ENCODE data around the gene OAT.

OAT gene

GRCh38 chr10:124418726-124419501, at the start of gene OAT:
Gene OAT (minus strand): TSS chr10:124418923. CDS start chr10:124412171, 6,752 bp downstream.
- in situ Hi-C loops (cut with MboI; ENCODE audit: low pct_unique_long_range_greater_than_20kb, low sequenced_read_pairs, unreplicated experiment): no loop called here
- no peak for TF ChIP-seq CTCF (IDR thresholded peaks at IDR 0.05; ENCODE audit: extremely low read depth, insufficient read depth, missing control alignments)
- peak; percentile 95 for DNase-seq (ENCODE audit: low spot score)

- TF ChIP-seq CTCF (IDR thresholded peaks at IDR 0.05; ENCODE audit: extremely low read depth, insufficient read depth, missing control alignments): no peak
- DNase-seq (ENCODE audit: low spot score): no peak
- in situ Hi-C loops (cut with MboI; ENCODE audit: low pct_unique_long_range_greater_than_20kb, low sequenced_read_pairs, unreplicated experiment): no loop called here
These were observed 48.4 kb upstream of the OAT start for GRCh38 chr10:124467165-124467564.

- in situ Hi-C loops (cut with MboI; ENCODE audit: low pct_unique_long_range_greater_than_20kb, low sequenced_read_pairs, unreplicated experiment): no loop called here
- no peak for DNase-seq (ENCODE audit: low spot score)
- no peak for TF ChIP-seq CTCF (IDR thresholded peaks at IDR 0.05; ENCODE audit: extremely low read depth, insufficient read depth, missing control alignments)
These were observed 47.2 kb upstream of the OAT start for GRCh38 chr10:124465777-124466488.

GRCh38 chr10:124465003-124465776, 46.5 kb upstream of the OAT start:
- in situ Hi-C loops (cut with MboI; ENCODE audit: low pct_unique_long_range_greater_than_20kb, low sequenced_read_pairs, unreplicated experiment): no loop called here
- no peak for TF ChIP-seq CTCF (IDR thresholded peaks at IDR 0.05; ENCODE audit: extremely low read depth, insufficient read depth, missing control alignments)
- peak; percentile 70 for DNase-seq (ENCODE audit: low spot score)

GRCh38 chr10:124464028-124464965, 45.6 kb upstream of the OAT start:
- DNase-seq (ENCODE audit: low spot score): no peak
- TF ChIP-seq CTCF (IDR thresholded peaks at IDR 0.05; ENCODE audit: extremely low read depth, insufficient read depth, missing control alignments): no peak
- in situ Hi-C loops (cut with MboI; ENCODE audit: low pct_unique_long_range_greater_than_20kb, low sequenced_read_pairs, unreplicated experiment): no loop called here
